GM19035 (cell line): ENCODE data around the gene SLC31A1.

Source experiments
- ATAC-seq: cut with Tn5 transposase; IDR thresholded peaks from one replicate; pipeline ENCODE4 v1.9.1; 2021; ENCODE audit not compliant: unreplicated experiment

Gene SLC31A1

GRCh38 chr9:113302792-113303418 lies 81.6 kb downstream of the SLC31A1 start, which contains the start of gene RNF183:
RNF183 (minus strand) TSS chr9:113303376; CDS start chr9:113298184, 5,192 bp downstream.
- no peak for ATAC-seq

- no peak for ATAC-seq
These were observed 85.2 kb downstream of the SLC31A1 start for GRCh38 chr9:113306566-113306965.

- ATAC-seq, result no peak
These were observed 86.1 kb downstream of the SLC31A1 start for GRCh38 chr9:113307396-113307975.

GRCh38 chr9:113309204-113309813 lies 88.0 kb downstream of the SLC31A1 start:
- no peak for ATAC-seq

GRCh38 chr9:113310538-113310937 lies 89.2 kb downstream of the SLC31A1 start:
- ATAC-seq, result no peak

GRCh38 chr9:113311961-113312360 lies 90.6 kb downstream of the SLC31A1 start:
- ATAC-seq, result no peak

GRCh38 chr9:113313261-113313660 lies 91.9 kb downstream of the SLC31A1 start:
- no peak for ATAC-seq
